Measurements from ENCODE around the gene ALKAL2.

Gene ALKAL2

DNA sequence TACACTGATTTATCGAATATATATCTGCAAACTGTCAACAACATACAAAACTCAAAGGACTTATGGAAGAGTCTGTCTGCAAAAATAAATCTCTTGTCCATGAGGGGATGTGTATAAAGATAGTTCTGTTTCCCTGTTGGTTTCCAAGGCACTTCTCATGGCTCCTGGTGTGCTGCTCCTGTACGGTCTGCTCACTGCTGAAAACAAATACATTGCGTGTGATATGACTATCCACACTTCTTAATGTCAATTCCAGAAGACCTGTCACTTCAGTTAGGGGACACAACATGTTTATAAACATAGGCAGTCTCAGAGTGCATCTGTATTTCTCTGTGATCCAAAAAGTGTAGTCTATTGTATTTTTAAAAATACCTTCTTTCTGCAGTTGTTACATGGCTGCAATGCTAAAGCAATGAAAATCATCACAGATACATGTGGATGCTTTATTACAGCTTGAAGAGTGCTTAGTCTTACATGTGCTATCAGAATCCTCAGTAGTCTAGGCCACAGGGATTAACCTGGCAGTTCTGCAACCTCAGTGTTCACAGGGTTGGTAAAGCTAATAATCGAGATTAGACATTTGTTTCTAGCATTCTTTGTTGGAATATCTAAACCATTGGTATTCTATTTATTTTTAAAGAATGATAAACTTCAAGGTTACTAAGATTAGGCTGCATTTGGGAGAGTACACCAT is 7.8 kb downstream of the ALKAL2 start:
- no peak overlapping the region for H3K4me3 ChIP-seq (replicated peaks; ENCODE audit: low read depth, low read length)
- no peaks in the 10 kb centered on the region for H3K27me3 ChIP-seq (replicated peaks; ENCODE audit: control insufficient read depth, insufficient read depth, low read length)
- TF ChIP-seq, protein P1, sequence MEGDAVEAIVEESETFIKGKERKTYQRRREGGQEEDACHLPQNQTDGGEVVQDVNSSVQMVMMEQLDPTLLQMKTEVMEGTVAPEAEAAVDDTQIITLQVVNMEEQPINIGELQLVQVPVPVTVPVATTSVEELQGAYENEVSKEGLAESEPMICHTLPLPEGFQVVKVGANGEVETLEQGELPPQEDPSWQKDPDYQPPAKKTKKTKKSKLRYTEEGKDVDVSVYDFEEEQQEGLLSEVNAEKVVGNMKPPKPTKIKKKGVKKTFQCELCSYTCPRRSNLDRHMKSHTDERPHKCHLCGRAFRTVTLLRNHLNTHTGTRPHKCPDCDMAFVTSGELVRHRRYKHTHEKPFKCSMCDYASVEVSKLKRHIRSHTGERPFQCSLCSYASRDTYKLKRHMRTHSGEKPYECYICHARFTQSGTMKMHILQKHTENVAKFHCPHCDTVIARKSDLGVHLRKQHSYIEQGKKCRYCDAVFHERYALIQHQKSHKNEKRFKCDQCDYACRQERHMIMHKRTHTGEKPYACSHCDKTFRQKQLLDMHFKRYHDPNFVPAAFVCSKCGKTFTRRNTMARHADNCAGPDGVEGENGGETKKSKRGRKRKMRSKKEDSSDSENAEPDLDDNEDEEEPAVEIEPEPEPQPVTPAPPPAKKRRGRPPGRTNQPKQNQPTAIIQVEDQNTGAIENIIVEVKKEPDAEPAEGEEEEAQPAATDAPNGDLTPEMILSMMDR (IDR thresholded peaks at IDR 0.05; ENCODE audit: insufficient read depth, low read length, poor library complexity, severe bottlenecking): no peak
- peaks cover 19% of the 10 kb centered on the region for H3K36me3 ChIP-seq (ENCODE audit: control insufficient read depth, insufficient read depth, low read length)
- DNase-seq (ENCODE audit: extremely low read depth, insufficient read length): no peak

DNA sequence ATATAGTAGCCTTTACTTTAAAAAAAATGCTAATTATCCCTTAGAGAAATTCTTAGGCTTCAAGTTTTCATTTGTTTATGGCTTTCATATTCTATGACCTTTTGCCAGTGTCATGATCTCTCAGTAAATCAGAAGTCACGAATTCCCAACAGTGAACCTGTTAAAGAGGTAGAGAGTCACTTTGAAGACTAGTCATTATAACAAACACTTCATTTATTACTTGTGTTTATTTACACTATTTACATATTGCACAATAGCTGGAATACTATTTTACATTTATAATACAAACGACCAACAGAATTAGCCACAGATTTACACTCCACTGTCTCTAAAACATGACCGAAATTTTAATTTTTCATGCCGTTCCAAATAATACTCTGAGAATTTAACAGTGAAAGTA is 8.5 kb downstream of the ALKAL2 start:
- Histone ChIP-seq H3K36me3 (ENCODE audit: control insufficient read depth, insufficient read depth, low read length) (peaks cover 19% of the 10 kb centered on the region), H3K4me3 (replicated peaks; ENCODE audit: low read depth, low read length) (no peak overlapping the region), H3K27me3 (replicated peaks; ENCODE audit: control insufficient read depth, insufficient read depth, low read length) (no peaks in the 10 kb centered on the region)
- TF ChIP-seq, protein P1 (IDR thresholded peaks at IDR 0.05; ENCODE audit: insufficient read depth, low read length, poor library complexity, severe bottlenecking): no peak
- no peak for DNase-seq (ENCODE audit: extremely low read depth, insufficient read length)

GRCh38 chr2:278927-279320 is 9.0 kb downstream of the ALKAL2 start:
- H3K36me3 ChIP-seq (ENCODE audit: control insufficient read depth, insufficient read depth, low read length): peaks cover 19% of the 10 kb centered on the region
- DNase-seq (ENCODE audit: extremely low read depth, insufficient read length): no peak
- H3K4me3 ChIP-seq (replicated peaks; ENCODE audit: low read depth, low read length): no peak overlapping the region
- TF ChIP-seq, protein P1 (IDR thresholded peaks at IDR 0.05; ENCODE audit: insufficient read depth, low read length, poor library complexity, severe bottlenecking): no peak
- no peaks in the 10 kb centered on the region for H3K27me3 ChIP-seq (replicated peaks; ENCODE audit: control insufficient read depth, insufficient read depth, low read length)

DNA sequence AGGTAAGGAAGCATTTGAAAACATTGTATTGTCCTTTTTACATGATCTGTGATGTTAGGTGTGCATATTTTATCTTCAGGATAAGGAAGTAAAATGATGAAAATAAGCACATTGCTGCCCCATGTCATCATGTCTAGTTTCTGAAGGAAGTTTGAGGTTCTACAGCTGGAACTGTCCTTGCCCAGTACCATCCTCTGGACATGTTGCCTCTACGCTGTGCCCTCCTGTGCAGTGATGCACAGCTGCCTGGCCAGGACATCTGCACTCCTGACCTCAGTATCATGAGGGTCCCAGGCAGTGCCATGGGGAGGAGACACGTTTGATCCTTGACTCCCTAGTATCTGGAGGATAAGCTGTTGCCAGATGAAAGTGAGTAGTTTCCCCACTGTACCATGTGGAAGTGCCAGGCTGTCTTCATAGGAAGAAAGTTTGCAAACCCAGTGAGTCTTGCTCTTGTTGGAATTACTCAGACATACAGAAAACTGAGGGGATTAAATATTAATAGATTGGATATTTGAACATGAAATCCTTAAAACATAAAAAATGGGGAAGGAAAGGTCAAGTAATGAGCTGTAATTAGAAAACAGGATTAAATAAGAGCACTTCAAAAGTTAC is 9.5 kb downstream of the ALKAL2 start:
- H3K27me3 ChIP-seq (replicated peaks; ENCODE audit: control insufficient read depth, insufficient read depth, low read length): no peaks in the 10 kb centered on the region
- H3K4me3 ChIP-seq (replicated peaks; ENCODE audit: low read depth, low read length): no peak overlapping the region
- TF ChIP-seq, protein P1 (IDR thresholded peaks at IDR 0.05; ENCODE audit: insufficient read depth, low read length, poor library complexity, severe bottlenecking): no peak
- no peak for DNase-seq (ENCODE audit: extremely low read depth, insufficient read length)
- peaks cover 19% of the 10 kb centered on the region for H3K36me3 ChIP-seq (ENCODE audit: control insufficient read depth, insufficient read depth, low read length)

DNA sequence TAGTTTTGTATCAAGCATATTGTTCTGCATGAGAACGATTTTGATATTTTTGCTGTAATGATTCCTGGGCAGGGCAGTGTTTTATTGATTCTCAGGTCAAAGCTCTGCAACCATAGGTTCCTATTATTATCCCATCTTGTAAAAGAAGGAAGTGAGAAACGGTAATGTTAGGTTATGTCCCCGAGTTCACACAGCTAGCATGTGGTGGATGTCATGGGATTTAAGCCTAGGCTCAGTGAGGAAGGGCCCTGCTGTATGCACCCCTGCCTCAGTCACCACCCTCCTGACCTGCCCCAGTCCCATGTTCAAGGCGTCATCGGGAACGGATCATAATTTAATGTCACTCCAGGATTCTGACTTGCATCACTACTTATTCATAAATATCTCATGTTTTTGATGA is 12.4 kb downstream of the ALKAL2 start:
- no peaks in the 10 kb centered on the region for H3K27me3 ChIP-seq (replicated peaks; ENCODE audit: control insufficient read depth, insufficient read depth, low read length)
- no peak overlapping the region for H3K4me3 ChIP-seq (replicated peaks; ENCODE audit: low read depth, low read length)
- DNase-seq (ENCODE audit: extremely low read depth, insufficient read length): no peak
- H3K36me3 ChIP-seq (ENCODE audit: control insufficient read depth, insufficient read depth, low read length): peaks cover 14% of the 10 kb centered on the region
- TF ChIP-seq, protein P1 (IDR thresholded peaks at IDR 0.05; ENCODE audit: insufficient read depth, low read length, poor library complexity, severe bottlenecking): no peak
